GM21786 (cell line): ENCODE measurements around the gene SRPK2.
A peak's percentile ranks its signal among the peaks of the same experiment; 100 is the strongest.
"Not testable (repeated sequence)": the region's sequence is repeated elsewhere in the genome, so short reads cannot be mapped to it uniquely, and the experiment has no call there.

Source experiments
- ATAC-seq: cut with Tn5 transposase; IDR thresholded peaks from one replicate; pipeline ENCODE4 v1.9.1; 2021; ENCODE audit not compliant: unreplicated experiment

SRPK2 gene

GRCh38 chr7:105305633-105306032 lies 83.1 kb downstream of the SRPK2 start:
- no peak for ATAC-seq

- peak; percentile 75 for ATAC-seq
These were observed 84.5 kb downstream of the SRPK2 start for GRCh38 chr7:105304040-105304895.

GRCh38 chr7:105300587-105300986 lies 88.1 kb downstream of the SRPK2 start:
- ATAC-seq: not testable (repeated sequence)

GRCh38 chr7:105298439-105298894 lies 90.3 kb downstream of the SRPK2 start:
- peak; percentile 96 for ATAC-seq

GRCh38 chr7:105297985-105298384 lies 90.7 kb downstream of the SRPK2 start:
- peak; percentile 30 for ATAC-seq

- no peak for ATAC-seq
These were observed 91.4 kb downstream of the SRPK2 start for GRCh38 chr7:105297309-105297708.

- ATAC-seq: no peak
These were observed 92.2 kb downstream of the SRPK2 start for GRCh38 chr7:105296491-105296890.

- no peak for ATAC-seq
These were observed 92.9 kb downstream of the SRPK2 start for GRCh38 chr7:105295596-105296352.

GRCh38 chr7:105294482-105294881 lies 94.2 kb downstream of the SRPK2 start:
- ATAC-seq: not testable (repeated sequence)

- no peak for ATAC-seq
These were observed 99.0 kb downstream of the SRPK2 start for GRCh38 chr7:105289704-105290103.

GRCh38 chr7:105286441-105286840 lies 102.3 kb downstream of the SRPK2 start:
- ATAC-seq: no peak

- ATAC-seq: no peak
These were observed 103.4 kb downstream of the SRPK2 start for GRCh38 chr7:105285118-105285874.

GRCh38 chr7:105284014-105284413 lies 104.7 kb downstream of the SRPK2 start:
- no peak for ATAC-seq

GRCh38 chr7:105281966-105282365 lies 106.8 kb downstream of the SRPK2 start:
- no peak for ATAC-seq

- peak; percentile 90 for ATAC-seq
These were observed 109.1 kb downstream of the SRPK2 start for GRCh38 chr7:105279688-105280007.

GRCh38 chr7:105278973-105279687 lies 109.6 kb downstream of the SRPK2 start:
- peak; percentile 60 for ATAC-seq

- ATAC-seq: no peak
These were observed 110.2 kb downstream of the SRPK2 start for GRCh38 chr7:105278565-105278964.

- ATAC-seq: no peak
These were observed 111.4 kb downstream of the SRPK2 start for GRCh38 chr7:105277341-105277740.

GRCh38 chr7:105270117-105270516 lies 118.6 kb downstream of the SRPK2 start:
- ATAC-seq: no peak

GRCh38 chr7:105269397-105269796 lies 119.3 kb downstream of the SRPK2 start:
- ATAC-seq: peak; percentile 31
